ENCODE data around the gene CRIP2.

CRIP2 gene

DNA sequence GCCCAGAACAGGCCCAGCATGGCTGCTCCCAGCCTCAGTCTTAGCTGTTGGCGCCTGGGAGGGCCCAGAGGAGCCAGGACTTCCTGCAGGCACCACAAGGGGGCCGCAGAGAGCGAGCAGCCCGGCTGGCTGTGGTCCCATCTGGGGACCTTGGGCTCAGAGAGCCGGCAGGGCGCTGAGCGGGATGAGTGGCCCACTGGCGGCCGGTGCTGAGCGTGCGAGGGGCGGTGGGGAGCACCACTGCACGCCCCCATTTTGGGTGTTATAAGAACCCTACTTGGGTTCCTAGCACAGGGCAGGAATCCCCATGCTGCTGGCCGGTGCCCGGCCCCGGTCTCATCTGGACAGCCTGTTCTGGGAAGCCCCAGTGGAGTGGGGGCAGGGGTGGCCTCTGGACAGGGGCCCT is 25.9 kb upstream of the CRIP2 start:
- DNase-seq (ENCODE audit: low read depth) = peak; percentile 64
- no peak overlapping the region for H3K4me3 ChIP-seq (replicated peaks; ENCODE audit: low read depth, low read length)

DNA sequence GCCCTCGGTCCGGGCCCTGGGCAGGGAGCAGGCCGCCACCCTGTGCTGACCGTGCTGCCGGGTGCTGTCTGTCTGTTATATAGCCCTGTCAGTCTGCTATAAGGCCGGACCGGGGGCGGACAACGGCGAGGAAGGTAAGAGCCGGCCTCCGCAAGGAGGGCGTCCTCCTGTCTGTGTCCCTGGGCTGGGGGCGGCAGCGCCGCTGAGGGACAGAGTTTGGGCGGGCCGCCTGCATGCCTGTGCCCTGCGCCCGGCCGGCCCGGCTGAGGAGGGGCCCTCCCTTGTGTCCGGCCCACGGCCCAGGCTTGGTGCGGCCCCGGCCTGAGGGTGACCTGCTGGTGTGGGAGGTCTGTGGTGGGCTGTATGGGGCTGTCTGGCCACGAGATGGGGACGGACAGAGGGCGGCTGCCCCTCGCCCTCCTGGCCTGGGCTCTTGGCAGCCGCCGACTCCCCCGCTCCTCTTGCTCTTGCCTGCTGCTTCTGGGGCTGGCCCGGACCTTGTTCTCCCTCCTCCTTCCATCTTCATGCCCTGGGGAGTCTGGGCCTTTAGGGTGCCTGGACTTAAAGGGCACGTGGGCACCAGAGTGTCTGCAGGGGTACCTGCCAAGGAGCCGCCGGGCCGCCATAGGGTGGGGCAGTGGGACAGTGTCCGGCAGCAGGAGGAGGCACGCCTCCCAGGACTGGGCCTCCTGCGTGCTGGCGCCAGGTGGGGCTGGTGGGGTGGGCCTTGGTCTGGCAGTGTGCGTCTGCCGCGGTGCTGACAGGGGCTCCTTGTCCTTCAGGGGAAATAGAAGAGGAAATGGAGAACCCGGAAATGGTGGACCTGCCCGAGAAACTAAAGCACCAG is 25.1 kb upstream of the CRIP2 start:
- no peak overlapping the region for H3K4me3 ChIP-seq (replicated peaks; ENCODE audit: low read depth, low read length)
- DNase-seq (ENCODE audit: low read depth) = no peak

More for the DNA sequence above, 25.9 kb upstream of the CRIP2 start:
- peak; percentile 79 for TF ChIP-seq CTCF (IDR thresholded peaks at IDR 0.05; ENCODE audit: low read length, missing control alignments)

GRCh38 chr14:105450123-105450505 is 24.5 kb upstream of the CRIP2 start:
- H3K4me3 ChIP-seq (replicated peaks; ENCODE audit: low read depth, low read length) = no peak overlapping the region
- TF ChIP-seq CTCF (IDR thresholded peaks at IDR 0.05; ENCODE audit: low read length, missing control alignments) = no peak

More for the DNA sequence above, 25.1 kb upstream of the CRIP2 start:
- no peak for TF ChIP-seq CTCF (IDR thresholded peaks at IDR 0.05; ENCODE audit: low read length, missing control alignments)

DNA sequence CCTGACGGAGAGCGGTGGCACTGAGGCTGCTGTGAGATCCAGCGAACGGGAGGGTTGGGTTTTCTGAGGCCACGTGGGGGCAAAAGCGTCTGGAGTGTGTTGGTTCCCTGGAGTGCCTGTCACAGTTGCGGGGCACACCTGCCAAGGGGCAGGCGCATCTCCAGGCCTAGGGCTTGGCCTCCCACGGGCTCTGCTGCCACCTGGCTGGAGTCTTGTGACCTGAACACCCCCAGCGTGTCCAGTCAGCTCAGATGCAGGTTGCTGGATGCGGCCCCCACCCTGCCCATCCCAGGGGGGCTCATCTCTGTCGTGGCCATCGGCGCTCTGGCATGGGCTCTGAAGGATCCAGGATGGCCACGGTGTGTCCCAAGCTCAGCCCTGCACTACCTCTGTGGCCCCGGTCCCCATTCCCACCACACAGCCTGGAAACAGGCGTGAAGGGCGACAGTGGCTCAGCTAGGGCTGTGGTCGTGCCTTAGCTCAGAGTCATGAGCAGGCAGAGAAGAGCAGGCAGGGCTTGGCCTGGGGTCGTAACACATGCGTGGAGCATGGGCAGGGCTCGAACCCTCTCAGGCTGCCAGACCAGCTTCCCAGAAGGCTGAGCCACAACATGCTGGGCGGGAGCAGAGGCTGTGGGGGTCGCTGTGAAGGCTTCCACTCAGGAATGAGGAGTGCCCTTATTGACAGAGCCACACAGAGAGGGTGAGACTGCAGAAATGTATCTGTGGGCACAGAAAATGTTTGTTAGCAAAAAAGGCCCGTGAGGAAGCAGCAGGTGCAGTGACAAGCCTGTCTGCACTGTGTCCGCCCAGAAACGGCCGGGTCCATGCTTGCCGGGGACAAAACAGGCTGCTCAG is 23.5 kb upstream of the CRIP2 start:
- no peak overlapping the region for H3K4me3 ChIP-seq (replicated peaks; ENCODE audit: low read depth, low read length)
- DNase-seq (ENCODE audit: low read depth) = no peak
- no peak for TF ChIP-seq CTCF (IDR thresholded peaks at IDR 0.05; ENCODE audit: low read length, missing control alignments)

More at GRCh38 chr14:105450123-105450505, 24.5 kb upstream of the CRIP2 start:
- DNase-seq (ENCODE audit: low read depth) = no peak

GRCh38 chr14:105452963-105453362 is 21.7 kb upstream of the CRIP2 start:
- DNase-seq (ENCODE audit: low read depth) = no peak
- H3K4me3 ChIP-seq (replicated peaks; ENCODE audit: low read depth, low read length) = no peak overlapping the region
- TF ChIP-seq CTCF (IDR thresholded peaks at IDR 0.05; ENCODE audit: low read length, missing control alignments) = no peak

GRCh38 chr14:105453847-105454246 is 20.8 kb upstream of the CRIP2 start:
- H3K4me3 ChIP-seq (replicated peaks; ENCODE audit: low read depth, low read length) = no peak overlapping the region
- TF ChIP-seq CTCF (IDR thresholded peaks at IDR 0.05; ENCODE audit: low read length, missing control alignments) = no peak
- DNase-seq (ENCODE audit: low read depth) = no peak
